Muscle of back (tissue), 11 donors: ENCODE measurements around the gene YDJC. TPM values are rescaled to one million over a fixed set of nuclear protein-coding genes. Genes with fewer than 3 reads are reported as not detected.
"Not testable (repeated sequence)": the region's sequence is repeated elsewhere in the genome, so short reads cannot be mapped to it uniquely, and the experiment has no call there.

Experiments used
- DNase-seq, 3 donors: peaks; one replicate each; pipeline versions ENCODE4 v3.0.0 to v3.0.0-alpha.2; 2013
- polyA plus RNA-seq, 10 donors: library from polyadenylated mRNA; unstranded; fragments of 120-200 nt; gene quantifications; one replicate each; pipeline ENCODE4 v1.2.1, GENCODE V29; 2013; ENCODE audit not compliant: insufficient read length in 10 of 10

The YDJC gene
- polyA plus RNA-seq, 10 donors: 2.7 to 5.6 (median 4.0) TPM

DNA sequence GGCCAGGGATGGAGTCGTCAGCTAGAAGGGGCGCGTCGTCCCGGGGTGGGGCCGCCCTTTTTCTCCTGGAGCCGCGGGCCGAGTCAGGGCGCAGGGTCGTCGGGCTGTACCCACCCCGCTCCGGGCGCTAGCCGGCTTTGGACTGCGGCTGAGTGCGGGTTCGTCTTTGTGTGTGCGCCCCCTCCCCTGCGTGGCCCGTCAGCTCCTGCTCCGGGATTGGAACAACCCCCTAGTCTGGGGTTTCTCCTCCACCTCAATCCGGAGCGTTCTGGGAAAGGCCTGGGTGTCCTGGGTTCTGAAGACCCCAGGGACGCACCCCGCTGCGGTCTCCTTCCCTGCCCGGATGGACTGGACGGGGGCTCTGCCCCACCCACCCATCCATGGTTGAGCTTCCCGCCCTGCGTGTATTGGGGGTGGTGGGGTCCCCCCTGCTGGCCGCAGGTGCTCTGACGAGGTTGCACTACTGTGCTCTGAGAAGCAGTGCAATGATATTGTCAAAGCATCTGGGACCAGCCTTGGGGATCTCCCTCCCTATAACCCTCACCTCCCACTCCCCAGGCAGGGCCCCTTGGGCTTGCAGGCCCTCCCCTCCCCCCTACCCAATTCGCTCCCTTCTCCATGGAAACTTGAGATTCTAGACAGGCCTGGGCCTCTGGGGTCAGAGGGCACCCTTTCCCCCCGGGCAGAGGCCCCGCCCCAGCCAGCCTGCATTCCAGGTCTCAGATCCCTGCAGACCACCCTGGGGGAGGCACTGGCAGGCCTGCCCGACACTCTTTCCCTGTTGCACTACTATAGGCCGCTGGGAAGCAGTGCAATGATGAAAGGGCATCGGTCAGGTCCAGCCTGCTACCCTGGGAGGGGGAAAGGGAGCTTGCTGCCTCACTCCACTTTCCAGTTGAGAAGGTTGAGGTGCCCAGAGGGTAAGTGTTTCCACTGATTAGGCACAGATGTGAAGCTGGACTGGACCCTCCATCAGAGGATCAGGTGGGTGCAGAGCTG, 23.0 kb upstream of the YDJC start:
- no peak for DNase-seq

DNA sequence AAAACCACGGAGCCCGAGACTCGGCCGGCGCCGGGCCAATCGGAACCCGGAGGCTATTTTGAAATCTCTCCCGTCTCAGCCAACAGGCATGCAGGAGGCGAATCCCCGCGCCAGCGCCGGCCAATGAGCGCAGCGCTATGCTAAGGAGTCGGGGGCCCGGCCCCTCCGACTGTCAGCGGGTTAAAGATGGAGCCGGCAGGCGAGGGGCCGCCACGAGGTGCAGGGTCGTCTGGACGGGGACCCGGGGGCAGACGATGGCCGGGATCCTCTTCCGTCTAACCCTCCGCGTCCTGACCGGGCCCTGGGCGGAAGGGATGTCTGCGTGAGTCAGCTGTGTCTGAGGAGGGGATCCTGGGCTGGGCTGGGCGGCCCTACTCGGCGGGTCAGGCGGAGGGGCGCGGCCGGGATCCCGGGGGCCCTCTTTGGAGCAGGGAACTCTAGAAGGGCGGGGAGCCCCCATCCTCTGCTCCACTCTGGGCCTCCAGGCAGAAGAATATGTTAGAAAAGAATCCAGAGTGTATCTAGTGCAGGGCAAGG, 22.3 kb upstream of the YDJC start:
- peak; percentile 88 to 97 (median 91) for DNase-seq

DNA sequence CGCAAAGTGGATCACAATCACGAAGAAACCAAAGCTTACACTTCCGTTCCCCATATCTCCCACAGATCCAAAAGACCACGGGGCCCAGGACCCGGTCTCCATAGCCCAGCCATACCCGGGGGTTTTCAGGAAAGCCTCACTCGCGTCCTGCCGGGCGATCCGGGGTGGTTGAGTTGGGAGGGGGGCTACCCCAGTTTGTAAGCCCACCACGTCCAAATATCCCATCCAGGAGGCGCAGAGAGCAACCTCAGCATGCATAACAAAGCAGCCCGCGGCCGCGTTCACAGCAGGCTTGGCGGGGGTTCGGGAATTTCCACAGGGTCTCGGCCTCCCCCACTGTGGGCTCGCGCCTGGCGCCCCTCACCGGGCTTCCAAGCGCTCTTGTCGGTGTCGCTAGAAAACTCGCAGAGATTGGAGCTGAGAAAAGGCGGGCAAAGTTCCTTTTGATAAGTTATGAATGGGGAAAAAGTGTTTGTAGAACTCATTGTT, 21.7 kb upstream of the YDJC start:
- DNase-seq: no peak

DNA sequence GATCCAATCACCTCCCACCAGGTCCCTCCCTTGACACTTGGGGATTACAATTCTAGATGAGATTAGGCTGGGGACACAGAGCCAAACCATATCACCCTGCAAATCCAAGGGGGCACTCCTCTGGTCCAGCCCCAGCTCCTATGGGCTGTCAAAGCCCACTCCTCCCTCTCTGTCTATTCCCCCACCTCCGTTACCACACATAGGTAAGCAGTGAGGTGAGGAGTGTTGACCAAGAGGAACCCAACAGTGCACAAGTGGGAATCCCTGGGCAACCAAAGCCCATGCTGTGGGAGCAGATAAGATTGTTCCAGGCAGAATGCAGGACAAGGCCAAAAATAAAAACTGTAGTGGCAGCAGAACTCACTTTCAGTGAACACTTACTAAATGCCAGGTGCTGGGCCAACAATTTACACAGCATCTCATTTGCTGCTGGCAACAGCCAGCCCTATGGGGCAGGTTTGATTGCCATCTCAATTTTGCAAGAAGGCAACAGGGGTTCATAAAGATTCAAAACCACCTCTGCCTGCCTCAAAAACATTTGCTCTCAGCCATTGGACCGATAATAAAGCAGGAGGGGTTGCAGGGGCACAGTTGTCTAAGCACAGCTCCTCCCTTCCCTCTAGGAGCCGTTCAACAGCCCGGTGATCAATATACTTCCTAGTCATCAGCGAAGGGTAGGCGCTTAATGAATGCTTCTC, 21.1 kb upstream of the YDJC start:
- no peak for DNase-seq

DNA sequence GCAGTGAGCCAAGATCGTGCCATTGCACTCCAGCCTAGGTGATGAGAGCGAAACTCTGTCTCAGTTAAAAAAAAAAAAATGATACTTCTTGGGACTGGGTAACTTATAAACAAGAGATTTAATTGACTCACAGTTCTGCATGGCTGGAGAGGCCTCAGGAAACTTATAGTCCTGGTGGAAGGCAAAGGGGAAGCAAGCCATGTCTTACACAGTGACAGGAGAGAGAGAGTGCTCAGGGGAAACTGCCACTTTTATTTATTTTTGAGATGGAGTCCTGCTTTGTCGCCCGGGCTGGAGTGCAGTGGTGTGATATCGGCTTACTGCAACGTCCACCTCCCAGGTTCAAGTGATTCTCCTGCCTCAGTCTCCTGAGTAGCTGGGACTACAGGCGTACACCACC, 20.5 kb upstream of the YDJC start:
- no peak for DNase-seq

DNA sequence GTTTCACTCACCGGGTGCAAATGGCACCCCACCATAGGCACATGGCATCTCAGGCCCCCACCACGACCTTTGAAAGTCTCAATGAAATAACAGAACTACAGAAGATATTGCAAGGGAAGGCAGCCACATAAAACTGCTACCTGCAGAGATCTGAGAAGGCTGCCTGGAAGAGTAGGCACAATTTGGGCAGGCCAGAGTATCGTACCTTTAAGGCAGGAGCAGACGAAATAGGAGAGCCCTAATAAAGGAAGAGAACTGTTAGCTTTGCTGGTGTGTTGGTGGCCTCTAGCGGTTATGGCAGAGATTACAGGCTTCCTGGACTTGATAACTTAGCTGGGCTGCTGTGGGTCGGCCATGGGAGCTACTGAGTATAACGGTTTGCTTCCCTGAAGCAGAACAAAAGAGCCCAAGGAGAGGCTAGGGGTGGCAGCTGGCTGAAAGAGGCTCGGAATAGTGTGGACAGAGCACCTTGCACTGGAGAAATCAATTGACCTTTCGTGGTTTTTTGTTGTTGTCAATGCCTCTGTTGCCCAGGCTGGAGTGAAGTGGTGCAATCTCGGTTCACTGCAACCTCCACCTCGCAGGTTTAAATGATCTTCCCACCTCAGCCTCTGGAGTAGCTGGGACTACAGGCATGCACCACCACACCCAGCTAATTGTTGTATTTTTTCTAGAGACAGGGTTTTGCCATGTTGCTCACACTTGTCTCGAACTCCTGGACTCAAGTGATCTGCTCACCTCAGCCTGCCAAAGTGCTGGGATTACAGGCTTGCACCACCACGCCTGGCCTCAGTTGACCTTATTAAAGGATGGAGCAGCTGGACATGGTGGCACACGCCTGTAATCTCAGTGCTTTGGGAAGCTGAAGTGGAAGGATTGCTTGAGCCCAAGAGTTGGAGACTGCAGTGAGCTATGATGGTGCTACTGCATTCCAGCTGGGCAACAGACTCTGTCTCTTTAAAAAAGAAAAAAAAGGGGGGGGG, 17.1 kb upstream of the YDJC start:
- peak; percentile 74 to 89 (median 83) for DNase-seq

DNA sequence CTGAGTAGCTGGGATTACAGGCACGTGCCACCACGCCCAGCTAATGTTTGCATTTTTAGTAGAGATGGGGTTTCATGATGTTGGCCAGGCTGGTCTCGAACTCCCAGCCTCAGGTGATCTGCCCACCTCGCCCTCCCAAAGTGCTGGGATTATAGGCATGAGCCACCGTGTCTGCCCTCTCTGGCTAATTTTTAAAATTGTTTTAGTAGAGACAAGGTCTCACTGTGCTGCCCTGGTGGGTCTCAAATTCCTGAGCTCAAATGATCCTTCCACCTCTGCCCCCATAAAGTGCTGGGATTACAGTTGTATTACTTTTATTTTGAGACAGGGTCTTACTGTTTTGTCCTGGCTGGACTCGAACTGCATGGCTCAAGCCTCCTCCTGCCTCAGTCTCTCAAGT, 15.7 kb upstream of the YDJC start:
- not testable (repeated sequence) for DNase-seq

DNA sequence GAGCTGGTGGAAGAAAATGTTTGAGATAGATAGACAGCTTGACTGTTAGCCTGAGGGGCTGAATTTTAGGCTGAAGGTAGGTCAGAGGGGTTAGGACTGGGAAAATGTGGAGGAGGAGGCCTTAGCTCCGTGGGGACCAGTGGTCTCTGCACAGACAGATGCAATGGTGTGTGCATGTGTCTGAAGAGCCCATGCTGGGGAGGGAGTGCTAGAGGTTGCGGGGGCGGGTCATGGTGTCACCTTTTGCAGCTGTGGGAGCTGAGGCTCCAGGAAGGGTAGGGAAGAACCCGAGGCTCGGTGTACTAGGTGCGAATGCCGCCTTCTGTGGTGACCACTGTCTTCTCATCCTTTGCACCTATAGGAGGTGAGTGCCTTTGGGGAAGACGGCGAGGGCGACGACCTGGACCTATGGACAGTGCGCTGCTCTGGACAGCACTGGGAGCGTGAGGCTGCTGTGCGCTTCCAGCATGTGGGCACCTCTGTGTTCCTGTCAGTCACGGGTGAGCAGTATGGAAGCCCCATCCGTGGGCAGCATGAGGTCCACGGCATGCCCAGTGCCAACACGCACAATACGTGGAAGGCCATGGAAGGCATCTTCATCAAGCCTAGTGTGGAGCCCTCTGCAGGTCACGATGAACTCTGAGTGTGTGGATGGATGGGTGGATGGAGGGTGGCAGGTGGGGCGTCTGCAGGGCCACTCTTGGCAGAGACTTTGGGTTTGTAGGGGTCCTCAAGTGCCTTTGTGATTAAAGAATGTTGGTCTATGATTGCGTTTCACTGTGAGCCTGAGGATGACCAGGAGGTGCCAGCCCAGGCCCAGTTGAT, 13.9 kb upstream of the YDJC start:
- DNase-seq: no peak

DNA sequence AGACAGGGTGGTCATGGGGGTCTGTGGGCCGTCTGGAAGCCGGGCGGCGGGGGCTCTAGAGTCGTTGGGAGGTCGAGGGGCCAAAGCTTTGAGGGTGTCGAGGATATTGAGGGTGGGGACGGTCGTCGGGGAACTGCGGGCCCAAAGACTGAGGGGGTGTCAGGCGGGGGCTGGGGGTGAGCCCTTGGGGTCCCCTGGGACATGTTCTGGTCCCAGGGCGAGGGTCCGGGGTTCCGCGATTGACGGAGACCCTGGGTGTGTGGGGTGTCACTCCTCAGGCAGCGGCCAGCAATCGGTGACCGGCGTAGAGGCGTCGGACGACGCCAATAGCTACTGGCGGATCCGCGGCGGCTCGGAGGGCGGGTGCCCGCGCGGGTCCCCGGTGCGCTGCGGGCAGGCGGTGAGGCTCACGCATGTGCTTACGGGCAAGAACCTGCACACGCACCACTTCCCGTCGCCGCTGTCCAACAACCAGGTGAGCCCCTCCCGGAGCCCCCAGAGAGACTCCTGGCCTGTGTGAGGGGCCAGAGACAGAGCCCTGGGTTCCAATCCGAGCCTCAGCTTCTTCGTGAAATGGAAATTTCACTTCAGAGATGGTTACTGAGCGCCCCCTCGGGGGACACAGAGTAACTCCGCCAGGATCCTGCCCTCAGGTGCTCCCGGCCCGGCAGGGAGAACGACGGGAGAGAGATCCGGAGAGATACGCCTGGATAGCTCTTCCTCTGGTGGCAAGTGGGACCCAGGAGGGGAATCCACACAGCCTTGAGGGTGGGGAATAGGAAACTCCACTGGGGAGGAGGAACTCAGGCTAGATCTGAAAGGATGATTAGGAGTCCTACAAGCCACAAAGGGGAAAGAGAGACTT, 13.0 kb upstream of the YDJC start:
- peak in 1 of 3 donors; percentile 66 for DNase-seq

DNA sequence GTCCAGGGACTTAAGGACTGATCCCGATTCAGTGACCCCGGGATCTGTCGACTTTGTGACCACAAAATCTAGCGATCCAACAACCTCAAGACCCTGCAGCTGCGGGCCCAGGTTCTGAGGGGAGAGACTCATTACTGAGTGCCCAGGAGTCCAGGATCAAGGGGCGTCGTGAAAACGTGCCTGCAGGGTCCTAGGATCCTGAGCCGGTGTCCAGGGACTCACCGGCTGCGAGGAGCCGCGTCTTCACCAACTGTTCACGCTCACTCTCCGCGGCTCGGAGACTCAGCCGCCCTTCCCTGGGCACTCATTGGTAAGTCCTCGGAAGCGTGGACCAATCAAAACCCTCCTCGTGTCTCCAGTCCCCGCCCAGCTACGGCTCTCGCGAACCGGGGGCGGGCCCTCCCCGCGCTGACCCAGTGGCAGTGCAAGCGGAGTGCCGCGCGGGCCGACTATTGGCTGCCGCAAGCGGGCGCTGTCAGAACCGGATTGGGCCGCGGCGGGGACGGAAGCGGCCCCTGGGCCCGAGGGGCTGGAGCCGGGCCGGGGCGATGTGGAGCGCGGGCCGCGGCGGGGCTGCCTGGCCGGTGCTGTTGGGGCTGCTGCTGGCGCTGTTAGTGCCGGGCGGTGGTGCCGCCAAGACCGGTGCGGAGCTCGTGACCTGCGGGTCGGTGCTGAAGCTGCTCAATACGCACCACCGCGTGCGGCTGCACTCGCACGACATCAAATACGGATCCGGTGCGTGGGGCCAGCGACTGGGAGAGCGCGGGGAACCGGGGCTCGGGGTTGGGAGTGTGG, 12.2 kb upstream of the YDJC start, which contains the start of gene SDF2L1:
Gene SDF2L1, plus strand, starts transcription at position 514 of the 795 bp plus-strand sequence. Its CDS starts 35 bp downstream, at position 549.
- peak; percentile 98 to 99 (median 99) for DNase-seq

DNA sequence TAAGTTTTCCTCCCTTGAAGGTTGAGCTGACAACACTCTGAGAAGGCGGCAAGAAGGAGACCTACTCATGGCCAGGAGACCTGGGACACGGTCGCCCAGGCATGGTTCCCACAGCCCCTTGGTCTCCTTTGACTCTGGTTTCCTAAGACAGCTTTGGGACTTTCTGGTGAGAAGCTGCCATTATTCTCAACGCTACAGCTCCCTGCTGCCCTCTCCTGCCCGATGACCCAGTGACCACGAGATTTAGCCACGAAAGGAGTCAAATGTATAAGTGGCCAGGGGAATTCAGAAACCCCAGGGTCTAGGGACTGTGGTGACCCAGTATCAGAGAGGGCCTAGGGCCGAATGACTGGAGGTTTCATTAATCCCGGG, 11.6 kb upstream of the YDJC start:
- no peak for DNase-seq

DNA sequence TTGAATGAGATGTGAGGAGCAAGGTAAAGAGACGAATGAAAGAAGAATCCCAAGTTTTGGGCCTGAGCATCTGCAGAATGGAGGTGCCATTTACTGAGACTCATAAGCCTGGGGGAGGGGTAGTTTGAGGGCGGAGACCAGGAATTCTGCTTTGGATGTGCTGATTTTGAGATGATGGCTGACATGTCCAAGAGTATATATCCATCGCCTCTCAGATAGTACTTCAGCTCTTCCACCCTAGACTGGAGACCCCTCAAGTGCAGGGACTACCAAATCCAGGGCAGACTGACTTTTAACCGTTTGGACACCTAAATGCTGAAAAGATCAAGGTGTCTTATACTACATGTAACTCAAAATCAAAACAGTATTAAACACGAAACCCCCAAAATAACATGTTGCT, 11.0 kb upstream of the YDJC start:
- no peak for DNase-seq

DNA sequence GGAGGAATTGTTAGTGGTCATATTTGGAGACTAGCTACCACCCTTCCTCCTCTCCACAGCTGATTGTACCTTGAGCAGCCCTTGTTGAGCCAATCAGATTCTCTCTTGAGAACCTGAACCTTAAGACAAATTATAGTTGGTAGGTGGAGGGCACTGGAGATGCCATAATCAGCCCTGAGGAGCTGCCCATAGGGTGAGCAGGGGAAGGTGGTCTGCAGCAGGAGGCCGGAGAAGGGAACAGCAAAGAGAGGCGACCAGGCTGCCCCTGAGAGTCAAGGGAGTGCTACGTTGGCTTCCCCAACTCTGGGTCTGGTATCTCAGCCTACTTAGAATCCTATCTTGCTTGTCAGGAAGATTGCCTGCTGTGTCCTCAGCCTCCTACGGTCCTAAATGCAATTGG, 9.5 kb upstream of the YDJC start:
- DNase-seq: no peak

DNA sequence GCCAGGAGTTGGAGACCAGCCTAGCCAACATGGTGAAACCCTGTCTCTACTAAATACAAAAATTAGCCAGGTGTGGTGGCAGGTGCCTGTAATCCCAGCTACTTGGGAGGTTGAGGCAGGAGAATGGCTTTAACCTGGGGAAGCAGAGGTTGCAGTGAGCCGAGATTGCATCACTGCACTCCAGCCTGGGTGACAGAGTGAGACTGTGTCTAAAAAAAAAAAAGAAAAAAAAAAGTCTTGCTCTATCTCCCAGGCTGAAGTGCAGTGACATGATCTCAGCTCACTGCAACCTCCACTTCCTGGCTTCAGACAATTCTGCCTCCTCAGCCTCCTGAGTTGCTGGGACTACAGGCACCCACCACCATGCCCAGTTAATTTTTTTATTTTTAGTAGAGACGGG, 7.6 kb upstream of the YDJC start:
- not testable (repeated sequence) for DNase-seq

DNA sequence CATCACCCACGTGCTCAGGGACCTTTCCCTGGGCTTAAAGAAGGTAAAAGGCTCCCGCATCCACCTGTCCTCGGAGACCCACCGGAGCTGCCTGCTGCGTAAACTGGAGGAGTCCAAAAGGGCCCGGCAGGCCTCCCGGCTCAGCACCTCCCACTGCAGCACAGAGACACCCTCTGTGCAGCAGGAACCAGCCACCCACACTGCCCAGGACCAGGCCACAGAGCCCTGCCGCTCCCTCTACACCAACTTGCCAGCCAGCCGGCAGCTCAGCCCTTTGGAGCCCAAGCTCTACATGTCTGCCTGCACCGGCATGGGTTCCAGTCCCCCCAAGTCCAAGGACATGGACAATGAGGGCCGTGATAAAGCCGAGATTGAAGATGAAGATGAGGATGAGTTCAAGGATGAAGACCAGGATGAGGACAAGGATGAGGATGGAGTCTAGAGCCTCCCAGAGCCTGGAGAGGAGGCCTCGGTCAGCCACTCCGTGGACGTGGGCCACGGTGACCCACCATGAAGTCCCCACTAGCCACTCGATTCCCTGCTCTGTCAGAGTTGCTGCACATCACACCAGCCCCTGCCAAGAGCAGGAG, 6.9 kb upstream of the YDJC start:
- DNase-seq: no peak

DNA sequence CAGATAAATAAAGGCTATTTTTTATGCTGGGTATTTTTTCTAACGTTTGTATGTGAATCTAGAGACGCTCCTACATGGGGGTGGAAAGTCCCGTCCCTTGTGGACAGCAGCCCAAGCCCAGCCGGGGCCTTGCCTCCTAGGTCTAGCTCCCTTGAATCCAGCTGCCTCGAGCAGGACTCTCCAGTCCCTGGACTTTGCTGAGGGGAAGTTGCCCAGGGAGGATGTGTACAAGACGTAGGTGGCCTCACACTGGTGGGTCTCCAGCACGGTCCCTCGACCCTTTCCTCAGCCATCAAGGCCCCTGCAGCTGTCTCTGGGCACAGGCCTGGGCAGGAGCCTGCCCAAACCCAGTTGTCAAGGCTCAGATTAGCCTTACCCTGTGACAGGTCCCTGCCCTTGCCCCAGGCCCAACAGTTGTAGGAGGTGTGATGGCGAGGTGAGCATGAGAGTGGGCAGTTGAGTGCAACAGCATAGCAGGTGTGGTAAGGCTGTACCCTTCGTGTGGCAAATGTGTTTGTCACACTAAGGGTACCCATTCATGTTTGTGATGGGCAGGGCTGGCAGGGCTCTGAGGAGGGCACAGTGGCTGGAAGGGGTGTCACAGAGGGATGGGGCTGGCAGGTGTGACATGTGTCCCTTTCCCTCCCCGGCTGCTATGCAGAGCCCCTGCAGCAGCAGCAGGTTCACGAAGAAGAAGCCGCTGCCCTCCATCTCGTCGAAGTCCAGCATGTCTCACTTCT, 6.1 kb upstream of the YDJC start:
- no peak for DNase-seq

DNA sequence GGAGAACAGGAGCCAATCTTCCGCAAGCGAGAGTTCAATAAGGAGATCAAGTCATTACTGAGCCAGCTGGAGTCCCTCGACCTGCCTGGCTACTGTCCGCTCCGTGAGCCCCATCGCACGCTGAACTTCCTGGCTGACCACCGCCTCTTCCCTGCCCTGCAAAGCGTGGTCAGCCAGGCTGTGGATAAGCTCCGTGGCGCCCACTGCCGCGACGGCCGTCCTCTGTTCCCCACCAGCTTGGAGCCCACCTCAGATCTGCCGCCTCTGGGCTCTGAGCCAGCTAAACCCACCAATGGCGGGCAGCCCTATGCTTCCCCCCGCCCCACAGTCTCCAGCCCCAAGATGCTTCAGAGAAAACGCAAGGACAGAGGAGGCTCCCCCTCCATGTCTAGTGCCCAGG, 5.0 kb upstream of the YDJC start:
- no peak for DNase-seq
